ENCODE data around the gene TCEA3.

DNA sequence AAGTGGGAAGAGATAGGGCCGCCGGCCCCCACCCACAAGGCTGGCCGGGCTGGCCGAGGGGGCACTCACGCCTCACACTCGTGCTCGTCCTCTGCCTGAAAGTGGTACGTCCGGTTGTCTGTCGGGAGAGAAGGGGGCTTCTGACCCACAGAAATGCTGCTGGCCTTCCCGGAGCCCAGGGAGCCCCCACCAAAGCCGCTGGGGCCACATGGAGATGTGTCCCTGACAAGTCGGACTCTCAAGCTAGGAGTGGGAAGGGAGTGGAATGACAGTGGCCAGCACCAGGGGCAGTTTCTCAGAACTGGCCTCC lies 12.8 kb upstream of the TCEA3 start:
- TF ChIP-seq POLR2A (IDR thresholded peaks at IDR 0.05) (no peak), POLR2AphosphoS5 (IDR thresholded peaks at IDR 0.05) (no peak)
- TF ChIP-seq, protein P1, sequence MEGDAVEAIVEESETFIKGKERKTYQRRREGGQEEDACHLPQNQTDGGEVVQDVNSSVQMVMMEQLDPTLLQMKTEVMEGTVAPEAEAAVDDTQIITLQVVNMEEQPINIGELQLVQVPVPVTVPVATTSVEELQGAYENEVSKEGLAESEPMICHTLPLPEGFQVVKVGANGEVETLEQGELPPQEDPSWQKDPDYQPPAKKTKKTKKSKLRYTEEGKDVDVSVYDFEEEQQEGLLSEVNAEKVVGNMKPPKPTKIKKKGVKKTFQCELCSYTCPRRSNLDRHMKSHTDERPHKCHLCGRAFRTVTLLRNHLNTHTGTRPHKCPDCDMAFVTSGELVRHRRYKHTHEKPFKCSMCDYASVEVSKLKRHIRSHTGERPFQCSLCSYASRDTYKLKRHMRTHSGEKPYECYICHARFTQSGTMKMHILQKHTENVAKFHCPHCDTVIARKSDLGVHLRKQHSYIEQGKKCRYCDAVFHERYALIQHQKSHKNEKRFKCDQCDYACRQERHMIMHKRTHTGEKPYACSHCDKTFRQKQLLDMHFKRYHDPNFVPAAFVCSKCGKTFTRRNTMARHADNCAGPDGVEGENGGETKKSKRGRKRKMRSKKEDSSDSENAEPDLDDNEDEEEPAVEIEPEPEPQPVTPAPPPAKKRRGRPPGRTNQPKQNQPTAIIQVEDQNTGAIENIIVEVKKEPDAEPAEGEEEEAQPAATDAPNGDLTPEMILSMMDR (IDR thresholded peaks at IDR 0.05) = no peak

Data from prostate gland (tissue), 2 donors.